GM12878 (cell line): ENCODE results near the gene TTC32. TPM values are rescaled to one million over a fixed set of nuclear protein-coding genes. Genes with fewer than 3 reads are reported as not detected.

Source experiments
- ATAC-seq: fragments of 200-7000 bp; cut with Tn5 transposase; 3 replicates; pipeline ENCODE4 v1.9.1; 2020; ENCODE audit warnings: mild to moderate bottlenecking, moderate library complexity
- BruUV-seq: library from RNA; stranded (reverse); fragments of 400-500 nt; replicated peaks from 2 replicates; lab custom pipeline; 2021; lab: Mats Ljungman, UMichigan
- CTCF ChIA-PET: fragments of 300-600 bp; sonication (Branson Sonifier 250); formaldehyde crosslinking; extraction: SDS; loops from one replicate; lab custom pipeline; 2021; ENCODE audit warnings: inconsistent platforms; lab: Yijun Ruan, JAX
- POLR2A ChIA-PET: fragments of 350-600 bp; formaldehyde crosslinking; extraction: SDS; loops from one replicate; lab custom pipeline; 2021; ENCODE audit warnings: inconsistent platforms; lab: Charles Lee
- RAD21 ChIA-PET: fragments of 300-600 bp; sonication (Branson Sonifier 250); formaldehyde crosslinking; loops from one replicate; lab custom pipeline; 2023; ENCODE audit warnings: antibody characterized with exemption; ENCODE audit not compliant: unreplicated experiment; lab: Charles Lee
- SMC1A ChIA-PET: fragments of 300-600 bp; sonication (Branson Sonifier 250); formaldehyde crosslinking; loops from one replicate; lab custom pipeline; 2023; ENCODE audit not compliant: unreplicated experiment, uncharacterized antibody; lab: Charles Lee
- DNase-seq: peaks from one replicate; pipeline ENCODE4 v3.0.0-alpha.2; 2011; ENCODE audit warnings: low read depth, low spot score
- FAIRE-seq: peaks from 3 replicates; lab custom pipeline; 2011; peaks lifted over from hg19 to GRCh38; lab: Jason Lieb, UNC
- H2AFZ ChIP-seq: 2 replicates; pipeline ENCODE4 v1.6.0; 2011; ENCODE audit warnings: low read depth, low read length, control low read depth; ENCODE audit not compliant: control insufficient read depth
- H3K27ac ChIP-seq: 2 replicates; pipeline ENCODE4 v1.5.1; 2011; ENCODE audit warnings: control low read depth; ENCODE audit not compliant: control insufficient read depth, insufficient read depth
- H3K27me3 ChIP-seq, 2 experiments: replicated peaks in 1 of 2; 2 replicates each; pipeline versions ENCODE4 v1.6.0 to v1.6.1; 2011; ENCODE audit warnings: low read length in 1 of 2; ENCODE audit not compliant: control insufficient read depth in 2 of 2, insufficient read depth in 2 of 2
- H3K36me3 ChIP-seq, 2 experiments: 2 replicates each; pipeline ENCODE4 v1.5.1; 2011; ENCODE audit warnings: low read length in 1 of 2; ENCODE audit not compliant: control insufficient read depth in 2 of 2, insufficient read depth in 2 of 2
- H3K4me1 ChIP-seq: 2 replicates; pipeline ENCODE4 v1.6.1; 2011; ENCODE audit warnings: mild to moderate bottlenecking, low read length, moderate library complexity, mixed read lengths; ENCODE audit not compliant: control insufficient read depth, insufficient read depth
- H3K4me2 ChIP-seq: 2 replicates; pipeline ENCODE4 v1.6.0; 2011; ENCODE audit warnings: control low read depth; ENCODE audit not compliant: control insufficient read depth, insufficient read depth
- H3K4me3 ChIP-seq: fragments of 200-600 bp; sonication (generic); 2 replicates; pipeline ENCODE4 v1.5.1; 2016
- H3K79me2 ChIP-seq: 2 replicates; pipeline ENCODE4 v1.6.0; 2011; ENCODE audit warnings: low read length; ENCODE audit not compliant: control insufficient read depth, insufficient read depth
- H3K9ac ChIP-seq: 2 replicates; pipeline ENCODE4 v1.8.0; 2011; ENCODE audit warnings: low read length, control low read depth, mixed read lengths; ENCODE audit not compliant: control insufficient read depth, insufficient read depth
- H3K9me3 ChIP-seq: replicated peaks from 3 replicates; pipeline ENCODE4 v1.5.1; 2011; ENCODE audit warnings: mild to moderate bottlenecking, low read length; ENCODE audit not compliant: control insufficient read depth, insufficient read depth
- H4K20me1 ChIP-seq: 2 replicates; pipeline ENCODE4 v1.6.0; 2011; ENCODE audit not compliant: control insufficient read depth, insufficient read depth
- BCL3 ChIP-seq: IDR thresholded peaks from 2 replicates; pipeline ENCODE4 v1.6.1; 2011; ENCODE audit warnings: borderline replicate concordance, low read depth, mild to moderate bottlenecking, moderate library complexity, low read length; ENCODE audit not compliant: insufficient read depth, poor library complexity, severe bottlenecking
- HCFC1 ChIP-seq: fragments of 150-350 bp; IDR thresholded peaks from 2 replicates; pipeline ENCODE4 v1.6.1; 2014; ENCODE audit warnings: low read length
- KDM1A ChIP-seq: fragments of 200-600 bp; sonication (generic); IDR thresholded peaks from 2 replicates; pipeline ENCODE4 v1.6.1; 2016; ENCODE audit warnings: borderline replicate concordance
- NBN ChIP-seq: fragments of 450-650 bp; IDR thresholded peaks from 2 replicates; pipeline ENCODE4 v1.6.1; 2016
- YBX1 ChIP-seq: fragments of 450-650 bp; IDR thresholded peaks from 2 replicates; pipeline ENCODE4 v1.6.1; 2016; ENCODE audit warnings: antibody characterized with exemption
- WGBS: methylation state at CpG from one replicate; pipeline ENCODE4 v1.1.6; 2016; ENCODE audit warnings: low lambda C conversion rate; ENCODE audit not compliant: insufficient replicate concordance, insufficient coverage; ENCODE audit errors: missing lambda C conversion rate; 5-methylcytosine and 5-hydroxymethylcytosine counted together
- in situ Hi-C: fragments of 300-500 bp; cut with MboI; formaldehyde crosslinking; loops from 9 replicates; pipeline ENCODE4 v1.14.3; 2018; ENCODE audit warnings: mixed read lengths
- intact Hi-C: fragments of 100-400 bp; cut with micrococcal nuclease; formaldehyde crosslinking; loops from one replicate; pipeline ENCODE4 v1.14.2; 2022; ENCODE audit not compliant: unreplicated experiment
- polyA plus RNA-seq, 11 experiments: library from polyadenylated mRNA; depleted of rRNA in 4 of 11; unstranded in 6 of 11; stranded (reverse) in 5 of 11; fragments of >200 nt; fragmentation: Nextera tagmentation in 4 of 11; fragmentation: Illumina TruSeq in 1 of 11; extraction: Ambion mirVana in 4 of 11; extraction: Trizol in 1 of 11; gene quantifications; 1 replicate in 1 of 11; 2 replicates in 10 of 11; pipeline versions ENCODE4 v1.2.1 to v1.2.3, GENCODE V29; 2011 to 2016; ENCODE audit warnings: inconsistent platforms in 2 of 11, missing spikeins in 2 of 11, low read depth in 1 of 11
- total RNA-seq, 4 experiments: library from RNA; depleted of rRNA in 3 of 4; stranded (reverse); fragments of >200 nt in 3 of 4; fragmentation: Illumina TruSeq in 1 of 4; extraction: Trizol in 1 of 4; gene quantifications; 2 replicates each; pipeline versions ENCODE4 v1.2.1 to v1.2.3, GENCODE V29; 2013 to 2021
- TF ChIP-seq, protein P1 (sequence below): IDR thresholded peaks from 2 replicates; pipeline ENCODE4 v1.6.1; 2012; ENCODE audit warnings: low read depth, low read length, improper control_type of control experiment

Gene TTC32
- total and polyA plus RNA-seq, 10 of the 15 experiments (the other 5 are each of a cell fraction or from before 2014, with no cell fraction given), result 11.1 to 30.0 (median 19.7) TPM

GRCh38 chr2:19879120-19879519 lies 22.7 kb downstream of the TTC32 start:
- DNase-seq (no peak), FAIRE-seq (no peak), ATAC-seq (no peak)
- in situ Hi-C loops (no loop called here), intact Hi-C loops (no loop called here)
- H3K9me3 ChIP-seq, result no peaks in the 10 kb centered on the region
- SMC1A ChIA-PET, result interaction anchor here (1.0 kb wide), 1 partner anchor 16 kb away, joined by 3 read pairs; no protein-coding TSS in a partner anchor
- CTCF ChIA-PET, result no interaction called here
- no peak overlapping the region for H3K9ac ChIP-seq
- H3K4me1 ChIP-seq, result no peaks in the 10 kb centered on the region
- H2AFZ ChIP-seq, result no peak overlapping the region
- no TSS peak for BruUV-seq
- H4K20me1 ChIP-seq, result no peaks in the 10 kb centered on the region; the same call in 1 of the 2 replicates
- RAD21 ChIA-PET, result no interaction called here
- 30% methylated on average over 3 of the region's 3 CpGs for WGBS
- H3K4me2 ChIP-seq, result no peak overlapping the region
- H3K27ac ChIP-seq, result no peak overlapping the region
- POLR2A ChIA-PET, result no interaction called here
- no peaks in the 10 kb centered on the region for H3K79me2 ChIP-seq
- no peaks in the 10 kb centered on the region for H3K36me3 ChIP-seq
- TF ChIP-seq, protein P1, sequence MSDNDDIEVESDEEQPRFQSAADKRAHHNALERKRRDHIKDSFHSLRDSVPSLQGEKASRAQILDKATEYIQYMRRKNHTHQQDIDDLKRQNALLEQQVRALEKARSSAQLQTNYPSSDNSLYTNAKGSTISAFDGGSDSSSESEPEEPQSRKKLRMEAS, result no peak
- TF ChIP-seq KDM1A (no peak), HCFC1 (no peak), YBX1 (no peak), NBN (no peak)
- H3K4me3 ChIP-seq, result no peak overlapping the region
- no peaks in the 10 kb centered on the region for H3K27me3 ChIP-seq

DNA sequence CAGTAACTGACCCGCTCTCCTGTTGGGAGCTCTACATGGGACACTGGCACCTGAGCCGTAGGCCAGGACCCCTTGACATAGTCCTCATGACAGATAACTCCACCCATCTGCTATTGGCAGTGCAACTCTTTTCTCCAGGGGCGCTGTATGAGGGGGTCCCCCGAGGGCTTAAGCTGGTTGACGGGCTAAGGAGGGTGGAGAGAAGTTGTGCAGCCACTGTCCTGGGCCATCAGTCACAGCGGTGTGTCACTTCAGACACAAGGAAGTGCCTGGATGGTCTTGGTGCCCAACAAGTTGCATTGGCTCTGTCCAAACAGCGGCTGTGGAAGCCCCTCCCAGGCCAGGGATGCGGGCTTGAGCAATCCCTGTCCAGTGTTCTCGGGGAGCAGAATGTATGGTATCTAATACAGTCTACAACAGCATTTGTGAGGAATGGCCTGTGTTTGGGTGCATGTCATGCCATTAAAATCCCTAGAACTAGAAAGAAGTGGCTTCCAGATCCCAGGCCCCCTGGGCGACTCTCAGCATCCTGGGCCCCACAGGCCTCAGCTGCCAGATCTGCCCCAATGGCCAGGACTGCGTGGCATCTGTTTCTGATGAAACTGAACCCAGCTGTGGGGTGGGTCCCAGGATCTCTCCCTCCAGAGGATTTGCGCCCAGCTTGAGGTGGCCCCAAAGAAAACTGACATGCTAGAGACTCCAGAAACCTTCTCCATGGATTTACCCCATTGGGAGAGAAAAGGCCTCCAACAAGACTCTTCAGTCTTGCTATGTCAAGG lies 23.3 kb downstream of the TTC32 start:
- TF ChIP-seq BCL3, result no peak
- DNase-seq (no peak), ATAC-seq (no peak), FAIRE-seq (no peak)
- Histone ChIP-seq H3K4me3 (no peak overlapping the region), H3K27ac (no peak overlapping the region), H4K20me1 (no peaks in the 10 kb centered on the region; the same call in 1 of the 2 replicates), H2AFZ (no peak overlapping the region), H3K4me1 (no peaks in the 10 kb centered on the region), H3K9ac (no peak overlapping the region), H3K27me3 (no peaks in the 10 kb centered on the region), H3K9me3 (no peaks in the 10 kb centered on the region), H3K4me2 (no peak overlapping the region), H3K79me2 (no peaks in the 10 kb centered on the region), H3K36me3 (no peaks in the 10 kb centered on the region)
- POLR2A ChIA-PET, result no interaction called here
- intact Hi-C loops, result no loop called here
- WGBS, result 74% methylated on average over 12 of the region's 12 CpGs
- in situ Hi-C loops, result no loop called here
- CTCF ChIA-PET, result interaction anchor here (0.7 kb wide), 1 partner anchor 115 kb away, joined by 3 read pairs; no protein-coding TSS in a partner anchor
- BruUV-seq, result no TSS peak
- RAD21 ChIA-PET, result no interaction called here
- SMC1A ChIA-PET, result interaction anchor here (1.0 kb wide), 1 partner anchor 17 kb away, joined by 3 read pairs; no protein-coding TSS in a partner anchor
